ENCODE measurements around the gene CADM2.
"Not testable (repeated sequence)": the region's sequence is repeated elsewhere in the genome, so short reads cannot be mapped to it uniquely, and the experiment has no call there.

The CADM2 gene

GRCh38 chr3:84958495-84959469, at the start of gene CADM2:
CADM2 (plus strand) TSS chr3:84958989.
- peak; percentile 81 for DNase-seq
- in situ Hi-C loops (cut with MboI; ENCODE audit: low pct_unique_long_range_greater_than_20kb, low sequenced_read_pairs), result no loop called here

GRCh38 chr3:84918592-84918991, 40.2 kb upstream of the CADM2 start:
- DNase-seq; in situ Hi-C loops (cut with MboI; ENCODE audit: low pct_unique_long_range_greater_than_20kb, low sequenced_read_pairs): not testable (repeated sequence)

DNA sequence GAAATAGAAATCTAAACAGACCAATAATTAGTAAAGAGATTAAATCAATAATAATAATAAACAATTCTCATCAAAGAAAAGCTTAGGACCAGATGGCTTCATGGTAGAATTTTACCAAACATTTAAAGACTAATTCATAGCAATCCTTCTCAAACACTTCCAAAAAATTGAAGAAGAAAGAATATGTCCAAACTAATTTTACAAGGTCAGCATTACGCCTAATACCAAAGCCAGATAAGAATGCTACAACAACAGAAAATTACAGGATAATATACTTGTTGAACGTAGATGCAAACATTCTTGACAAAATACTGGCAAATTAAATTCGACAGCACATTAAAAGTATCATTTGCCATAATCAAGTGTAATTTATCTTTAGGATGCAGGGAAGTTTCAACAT, 36.1 kb upstream of the CADM2 start:
- DNase-seq, result no peak
- in situ Hi-C loops (cut with MboI; ENCODE audit: low pct_unique_long_range_greater_than_20kb, low sequenced_read_pairs), result no loop called here

DNA sequence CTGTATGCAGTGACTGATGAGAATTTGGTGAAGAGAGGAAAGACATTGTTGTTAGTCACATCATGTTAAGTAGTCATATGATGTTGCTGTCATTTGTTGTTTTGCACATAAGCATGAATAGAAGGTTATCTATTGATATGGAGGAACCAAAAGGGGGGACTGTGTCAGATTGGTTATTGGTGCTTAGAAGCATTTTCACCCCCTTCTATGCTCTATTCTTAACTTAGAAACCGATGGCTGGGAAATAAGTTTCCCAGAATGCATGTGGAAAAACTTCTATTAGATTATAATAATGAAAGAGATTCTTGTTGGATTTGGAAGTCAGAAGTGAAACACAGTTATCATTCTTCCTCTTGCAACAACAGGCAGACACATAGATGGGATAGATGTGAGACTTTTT, 33.2 kb upstream of the CADM2 start:
- DNase-seq, result no peak
- in situ Hi-C loops (cut with MboI; ENCODE audit: low pct_unique_long_range_greater_than_20kb, low sequenced_read_pairs), result no loop called here

DNA sequence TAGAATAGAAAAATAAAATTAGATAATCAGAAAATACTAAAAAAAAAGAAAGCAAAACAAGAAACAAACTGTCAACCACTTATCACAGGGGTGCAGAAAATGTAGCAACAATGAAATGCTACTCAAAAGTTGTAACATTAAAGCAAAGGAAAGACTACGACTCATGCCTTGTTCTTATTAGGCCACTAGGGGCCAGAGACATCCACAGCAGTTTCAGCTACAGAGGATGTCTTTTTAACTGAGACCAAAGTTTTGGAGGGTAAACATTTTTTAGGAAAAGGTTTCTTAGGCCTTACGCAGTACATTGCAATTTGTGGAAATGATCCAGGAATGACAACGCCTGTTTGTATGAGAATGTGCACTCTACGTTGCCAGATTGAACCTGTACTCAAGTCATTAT, 15.4 kb upstream of the CADM2 start:
- in situ Hi-C loops (cut with MboI; ENCODE audit: low pct_unique_long_range_greater_than_20kb, low sequenced_read_pairs), result no loop called here
- DNase-seq, result no peak

GRCh38 chr3:84946240-84946639, 12.5 kb upstream of the CADM2 start:
- in situ Hi-C loops (cut with MboI; ENCODE audit: low pct_unique_long_range_greater_than_20kb, low sequenced_read_pairs), result no loop called here
- peak; percentile 9 for DNase-seq

- DNase-seq, result no peak
- in situ Hi-C loops (cut with MboI; ENCODE audit: low pct_unique_long_range_greater_than_20kb, low sequenced_read_pairs), result no loop called here
These were observed 882 bp downstream of the CADM2 start for GRCh38 chr3:84959470-84960271.

DNA sequence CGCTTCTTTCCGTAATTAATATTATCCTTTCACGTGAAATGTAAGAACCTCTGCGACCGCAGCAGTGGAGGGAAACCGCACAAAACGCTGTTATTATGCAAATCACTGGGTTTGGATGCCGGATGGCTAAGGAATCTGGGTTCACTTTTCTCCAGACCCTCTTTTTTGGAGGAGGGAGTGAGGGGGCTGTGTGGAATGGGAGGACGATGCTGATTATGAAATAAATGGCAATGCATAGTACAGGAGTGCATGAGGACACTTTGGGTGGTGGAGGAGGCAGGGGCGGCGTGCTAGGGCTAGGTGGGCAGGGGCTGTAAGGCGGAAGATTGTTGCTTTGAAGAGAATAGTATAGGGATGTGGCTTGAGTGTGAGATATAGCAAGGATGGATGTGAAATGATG, 1.8 kb downstream of the CADM2 start:
- DNase-seq, result no peak
- in situ Hi-C loops (cut with MboI; ENCODE audit: low pct_unique_long_range_greater_than_20kb, low sequenced_read_pairs), result no loop called here

DNA sequence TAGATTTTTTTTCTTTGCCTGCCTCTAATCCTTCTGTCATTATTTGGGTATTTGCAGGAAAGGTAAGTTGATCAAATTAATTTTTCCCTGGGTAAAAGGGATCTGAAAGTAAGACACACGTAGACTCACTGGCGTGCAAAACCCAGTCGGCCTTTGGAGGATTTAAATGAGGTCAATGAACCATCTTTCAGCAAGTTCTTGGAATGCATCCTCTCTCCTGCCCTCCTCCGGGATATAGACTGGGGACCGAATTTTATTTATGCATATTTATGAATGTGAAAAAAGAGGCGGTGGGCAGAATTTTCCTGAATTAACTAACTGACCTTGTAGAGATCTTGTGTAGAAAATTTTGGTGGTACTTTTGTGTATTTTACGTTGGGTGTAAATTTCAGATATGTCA, 2.2 kb downstream of the CADM2 start:
- in situ Hi-C loops (cut with MboI; ENCODE audit: low pct_unique_long_range_greater_than_20kb, low sequenced_read_pairs), result no loop called here
- no peak for DNase-seq

GRCh38 chr3:84961521-84962255, 2.9 kb downstream of the CADM2 start:
- DNase-seq, result no peak
- in situ Hi-C loops (cut with MboI; ENCODE audit: low pct_unique_long_range_greater_than_20kb, low sequenced_read_pairs), result no loop called here

- in situ Hi-C loops (cut with MboI; ENCODE audit: low pct_unique_long_range_greater_than_20kb, low sequenced_read_pairs), result no loop called here
- DNase-seq, result no peak
These were observed 3.6 kb downstream of the CADM2 start for GRCh38 chr3:84962415-84962814.

GRCh38 chr3:84963137-84963536, 4.3 kb downstream of the CADM2 start:
- in situ Hi-C loops (cut with MboI; ENCODE audit: low pct_unique_long_range_greater_than_20kb, low sequenced_read_pairs), result no loop called here
- no peak for DNase-seq

- in situ Hi-C loops (cut with MboI; ENCODE audit: low pct_unique_long_range_greater_than_20kb, low sequenced_read_pairs), result no loop called here
- DNase-seq, result peak; percentile 42
These were observed 6.4 kb downstream of the CADM2 start for GRCh38 chr3:84965141-84965540.

DNA sequence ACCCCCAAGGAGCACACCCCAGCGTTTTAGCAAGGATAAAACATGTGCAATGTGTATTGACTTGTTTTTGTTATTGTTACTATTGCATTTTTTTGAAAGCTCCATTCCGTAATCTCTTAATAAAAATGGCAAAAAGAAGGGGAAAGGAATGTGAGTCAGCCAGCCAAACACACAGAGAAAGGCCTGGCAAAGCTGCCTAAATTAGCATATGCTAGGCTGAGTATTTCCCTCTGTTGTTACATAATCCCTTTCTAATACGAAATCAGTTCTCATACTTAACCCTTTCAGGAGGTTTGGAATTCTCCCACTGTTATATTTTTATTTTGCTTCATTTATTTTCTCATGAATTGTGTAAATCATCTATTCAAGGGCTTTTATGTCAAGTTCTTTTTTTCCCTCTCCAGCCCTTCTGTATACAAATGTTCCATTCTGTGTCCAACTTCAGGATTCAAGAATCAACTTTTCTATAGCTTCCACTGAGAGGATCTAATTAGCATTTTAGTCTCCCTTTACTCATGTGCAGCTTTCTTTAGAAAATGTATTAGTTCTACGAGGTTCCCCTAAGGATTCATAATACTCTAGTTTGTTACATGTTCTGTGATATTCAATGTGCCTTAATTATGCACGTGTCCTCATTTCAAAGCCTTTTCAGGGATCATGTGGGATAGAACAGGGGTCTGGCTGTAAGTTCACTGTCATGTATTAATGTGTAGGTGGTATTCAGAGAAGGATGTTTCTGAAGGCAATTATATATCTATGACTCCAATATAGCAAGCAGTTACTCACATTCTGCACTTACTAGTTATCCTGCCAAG, 9.2 kb downstream of the CADM2 start:
- no peak for DNase-seq
- in situ Hi-C loops (cut with MboI; ENCODE audit: low pct_unique_long_range_greater_than_20kb, low sequenced_read_pairs), result no loop called here

GRCh38 chr3:84968701-84969235, 10.0 kb downstream of the CADM2 start:
- DNase-seq, result no peak
- in situ Hi-C loops (cut with MboI; ENCODE audit: low pct_unique_long_range_greater_than_20kb, low sequenced_read_pairs), result no loop called here

GRCh38 chr3:84974347-84974746, 15.6 kb downstream of the CADM2 start:
- in situ Hi-C loops (cut with MboI; ENCODE audit: low pct_unique_long_range_greater_than_20kb, low sequenced_read_pairs), result no loop called here
- DNase-seq, result no peak

DNA sequence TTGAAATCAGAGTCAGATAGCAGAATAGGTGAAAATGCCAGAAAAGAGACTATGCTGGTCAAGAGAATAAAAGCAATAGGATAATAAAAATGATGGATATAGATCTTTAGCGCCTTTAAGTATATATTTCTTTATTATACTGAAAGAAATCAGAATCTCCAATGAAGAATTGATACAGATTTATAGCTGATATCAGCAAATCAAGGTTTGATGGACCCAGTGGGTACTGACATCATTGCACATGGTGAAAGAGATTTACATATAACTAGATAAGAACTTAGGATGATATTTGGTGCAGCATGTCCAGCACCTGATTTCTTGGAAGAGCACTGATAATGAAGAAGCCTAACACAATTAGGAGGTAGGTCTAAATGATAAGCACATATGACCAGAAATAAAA, 18.2 kb downstream of the CADM2 start:
- in situ Hi-C loops (cut with MboI; ENCODE audit: low pct_unique_long_range_greater_than_20kb, low sequenced_read_pairs), result no loop called here
- no peak for DNase-seq

- in situ Hi-C loops (cut with MboI; ENCODE audit: low pct_unique_long_range_greater_than_20kb, low sequenced_read_pairs), result no loop called here
- no peak for DNase-seq
These were observed 20.1 kb downstream of the CADM2 start for GRCh38 chr3:84978843-84979242.

- in situ Hi-C loops (cut with MboI; ENCODE audit: low pct_unique_long_range_greater_than_20kb, low sequenced_read_pairs), result no loop called here
- DNase-seq, result no peak
These were observed 21.2 kb downstream of the CADM2 start for GRCh38 chr3:84980011-84980410.

Data from KBM-7 (cell line).